ENCODE measurements around the gene UROC1.
A peak's percentile ranks its signal among the peaks of the same experiment; 100 is the strongest.

The UROC1 gene

GRCh38 chr3:126494204-126494969, 23.2 kb downstream of the UROC1 start:
- DNase-seq = no peak

- DNase-seq = no peak
Observed at GRCh38 chr3:126493739-126494138, 23.8 kb downstream of the UROC1 start.

GRCh38 chr3:126493051-126493450, 24.5 kb downstream of the UROC1 start:
- DNase-seq = no peak

GRCh38 chr3:126491221-126492013, 26.2 kb downstream of the UROC1 start:
- DNase-seq = no peak

GRCh38 chr3:126490619-126491018, 27.0 kb downstream of the UROC1 start:
- DNase-seq = no peak

GRCh38 chr3:126488886-126489569, 28.5 kb downstream of the UROC1 start:
- no peak for DNase-seq

GRCh38 chr3:126488185-126488584, 29.4 kb downstream of the UROC1 start:
- no peak for DNase-seq

GRCh38 chr3:126487151-126487771, 30.3 kb downstream of the UROC1 start:
- DNase-seq = peak; percentile 65

GRCh38 chr3:126486360-126486847, 31.2 kb downstream of the UROC1 start:
- no peak for DNase-seq

- DNase-seq = no peak
Observed at GRCh38 chr3:126485956-126486355, 31.6 kb downstream of the UROC1 start.

- DNase-seq = no peak
Observed at GRCh38 chr3:126485176-126485897, 32.2 kb downstream of the UROC1 start.

- DNase-seq = no peak
Observed at GRCh38 chr3:126484662-126485061, 32.9 kb downstream of the UROC1 start.

- DNase-seq = no peak
Observed at GRCh38 chr3:126484148-126484547, 33.4 kb downstream of the UROC1 start.

GRCh38 chr3:126483321-126483761, 34.2 kb downstream of the UROC1 start:
- DNase-seq = no peak

- no peak for DNase-seq
Observed at GRCh38 chr3:126482503-126483255, 34.9 kb downstream of the UROC1 start.

- peak; percentile 78 for DNase-seq
Observed at GRCh38 chr3:126481808-126482502, 35.6 kb downstream of the UROC1 start.

- DNase-seq = peak; percentile 75
Observed at GRCh38 chr3:126480861-126481260, 36.7 kb downstream of the UROC1 start.

GRCh38 chr3:126480206-126480605, 37.4 kb downstream of the UROC1 start:
- DNase-seq = peak; percentile 59

- no peak for DNase-seq
Observed at GRCh38 chr3:126479642-126480041, 37.9 kb downstream of the UROC1 start.

GRCh38 chr3:126478581-126479310, 38.8 kb downstream of the UROC1 start:
- no peak for DNase-seq

Measured in femur (tissue), 1 donor.